GM18499 (cell line): Measurements from ENCODE around the gene KCNK3.
"Not testable (repeated sequence)": the region's sequence is repeated elsewhere in the genome, so short reads cannot be mapped to it uniquely, and the experiment has no call there.

Experiments
- ATAC-seq: cut with Tn5 transposase; IDR thresholded peaks from one replicate; pipeline ENCODE4 v1.9.1; 2021; ENCODE audit warnings: moderate number of reproducible peaks; ENCODE audit not compliant: insufficient read depth, unreplicated experiment

Gene KCNK3

DNA sequence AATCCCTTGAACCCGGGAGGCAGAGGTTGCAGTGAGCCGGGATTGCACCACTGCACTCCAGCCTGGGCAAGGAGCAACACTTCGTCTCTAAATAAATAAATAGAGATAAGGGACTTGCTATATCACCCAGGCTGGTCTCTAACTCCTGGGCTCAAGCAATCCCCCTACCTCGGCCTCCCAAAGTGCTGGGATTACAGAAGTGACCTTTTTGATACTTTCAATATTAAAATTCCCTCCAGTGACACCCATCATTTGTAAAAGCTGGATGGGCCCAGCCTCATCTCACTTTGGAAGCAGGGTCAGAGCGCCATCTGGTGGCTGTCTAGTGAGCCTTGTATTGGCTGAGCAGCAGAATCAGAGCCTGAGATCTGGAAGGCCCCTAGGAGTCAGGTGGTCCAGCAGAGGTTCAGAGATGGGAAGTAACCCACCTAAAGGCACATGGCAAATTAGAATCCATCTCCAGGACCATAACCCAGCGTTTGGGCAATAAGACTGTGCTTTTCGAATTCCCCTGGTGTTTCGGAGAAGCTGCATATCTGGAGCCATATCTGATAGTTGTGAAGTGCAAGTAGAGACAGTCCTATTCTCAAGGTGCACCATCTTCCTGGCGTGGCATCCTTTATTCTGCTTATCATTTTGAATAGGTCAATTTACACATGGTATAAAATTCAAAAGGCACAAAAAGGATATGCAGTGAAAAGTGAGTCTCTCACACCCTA, 53.2 kb downstream of the KCNK3 start:
- no peak for ATAC-seq

DNA sequence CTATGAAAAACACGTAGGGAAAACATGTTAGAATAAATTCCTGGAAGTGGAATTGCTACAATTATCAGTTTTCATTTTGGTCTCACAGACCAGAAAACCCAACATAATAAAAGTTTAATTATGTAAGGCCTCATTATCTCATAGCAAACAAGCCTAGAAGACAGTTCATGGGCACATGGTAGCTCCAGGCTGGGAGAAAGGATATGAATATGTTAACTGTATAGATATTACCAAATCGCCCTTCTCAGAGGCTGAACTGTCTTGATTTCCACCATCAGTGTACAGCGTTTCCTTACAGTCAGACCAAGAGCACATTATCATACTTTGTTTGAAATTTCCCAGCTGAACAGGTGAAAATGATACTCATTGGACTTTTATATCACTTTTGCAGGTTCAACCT, 54.4 kb downstream of the KCNK3 start:
- no peak for ATAC-seq

DNA sequence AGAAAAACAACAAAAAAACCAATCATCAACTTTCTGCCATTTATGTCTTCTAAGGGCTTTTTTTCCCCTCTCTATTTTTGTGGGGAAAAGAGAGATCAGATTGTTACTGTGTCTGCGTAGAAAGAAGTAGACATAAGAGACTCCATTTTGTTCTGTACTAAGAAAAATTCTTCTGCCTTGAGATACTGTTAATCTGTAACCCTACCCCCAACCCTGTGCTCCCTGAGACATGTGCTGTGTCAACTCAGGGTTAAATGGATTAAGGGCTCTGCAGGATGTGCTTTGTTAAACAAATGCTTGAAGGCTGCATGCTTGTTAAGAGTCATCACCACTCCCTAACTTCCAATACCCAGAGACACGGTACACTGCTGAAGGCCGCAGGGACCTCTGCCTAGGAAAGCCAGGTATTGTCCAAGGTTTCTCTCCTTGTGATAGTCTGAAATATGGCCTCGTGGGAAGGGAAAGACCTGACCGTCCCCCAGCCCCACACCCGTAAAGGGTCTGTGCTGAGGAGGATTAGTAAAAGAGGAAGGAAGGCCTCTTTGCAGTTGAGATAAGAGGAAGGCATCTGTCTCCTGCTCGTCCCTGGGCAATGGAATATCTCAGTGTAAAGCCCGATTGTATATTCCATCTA, 57.4 kb downstream of the KCNK3 start:
- ATAC-seq = not testable (repeated sequence)

DNA sequence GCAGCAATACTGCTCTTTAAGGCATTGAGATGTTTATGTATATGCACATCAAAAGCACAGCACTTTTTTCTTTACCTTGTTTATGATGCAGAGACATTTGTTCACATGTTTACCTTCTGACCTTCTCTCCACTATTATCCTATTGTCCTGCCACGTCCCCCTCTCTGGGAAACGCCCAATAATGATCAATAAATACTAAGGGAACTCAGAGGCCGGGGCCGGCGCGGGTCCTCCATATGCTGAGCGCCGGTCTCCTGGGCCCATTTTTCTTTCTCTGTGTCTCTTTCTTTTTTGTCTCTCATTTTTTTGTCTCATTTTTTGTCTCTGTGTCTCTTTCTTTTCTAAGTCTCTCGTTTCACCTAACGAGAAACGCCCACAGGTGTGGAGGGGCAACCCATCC, 57.9 kb downstream of the KCNK3 start:
- not testable (repeated sequence) for ATAC-seq

DNA sequence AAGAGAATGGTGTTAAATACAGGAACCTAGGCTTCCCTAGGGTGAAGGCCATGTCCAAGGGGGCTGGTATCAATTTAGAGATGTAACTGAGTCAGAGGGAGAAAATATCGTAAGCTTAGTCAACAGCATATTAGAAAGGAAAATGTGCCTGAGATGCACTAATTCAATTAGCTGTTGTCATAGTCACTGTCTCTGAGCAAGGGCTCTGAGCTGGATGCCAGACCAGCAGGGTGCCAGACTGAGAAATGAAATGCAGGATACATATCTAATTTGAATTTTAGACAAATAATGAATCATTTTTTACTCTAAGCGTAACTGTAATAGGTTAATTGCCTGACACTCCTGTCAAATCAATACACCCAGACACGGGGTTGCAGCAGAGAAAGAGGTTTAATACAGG, 60.1 kb downstream of the KCNK3 start:
- no peak for ATAC-seq

DNA sequence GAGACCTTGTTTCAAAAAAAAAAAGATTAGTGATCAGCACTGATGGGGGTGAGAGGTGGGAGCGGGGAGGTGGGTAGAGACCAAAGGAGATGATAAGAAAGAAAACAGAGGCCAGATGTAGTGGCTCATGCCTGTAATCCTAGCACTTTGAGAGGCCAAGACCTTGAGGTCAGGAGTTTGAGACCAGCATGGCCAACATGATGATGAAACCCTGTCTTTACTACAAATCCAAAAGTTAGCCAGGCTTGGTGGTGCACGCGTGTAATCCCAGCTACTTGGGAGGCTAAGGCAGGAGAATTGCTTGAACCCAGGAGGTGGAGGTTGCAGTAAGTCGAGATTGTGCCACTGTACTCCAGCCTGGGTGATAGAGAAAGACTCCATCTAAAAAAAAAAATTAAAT, 62.0 kb downstream of the KCNK3 start:
- no peak for ATAC-seq

DNA sequence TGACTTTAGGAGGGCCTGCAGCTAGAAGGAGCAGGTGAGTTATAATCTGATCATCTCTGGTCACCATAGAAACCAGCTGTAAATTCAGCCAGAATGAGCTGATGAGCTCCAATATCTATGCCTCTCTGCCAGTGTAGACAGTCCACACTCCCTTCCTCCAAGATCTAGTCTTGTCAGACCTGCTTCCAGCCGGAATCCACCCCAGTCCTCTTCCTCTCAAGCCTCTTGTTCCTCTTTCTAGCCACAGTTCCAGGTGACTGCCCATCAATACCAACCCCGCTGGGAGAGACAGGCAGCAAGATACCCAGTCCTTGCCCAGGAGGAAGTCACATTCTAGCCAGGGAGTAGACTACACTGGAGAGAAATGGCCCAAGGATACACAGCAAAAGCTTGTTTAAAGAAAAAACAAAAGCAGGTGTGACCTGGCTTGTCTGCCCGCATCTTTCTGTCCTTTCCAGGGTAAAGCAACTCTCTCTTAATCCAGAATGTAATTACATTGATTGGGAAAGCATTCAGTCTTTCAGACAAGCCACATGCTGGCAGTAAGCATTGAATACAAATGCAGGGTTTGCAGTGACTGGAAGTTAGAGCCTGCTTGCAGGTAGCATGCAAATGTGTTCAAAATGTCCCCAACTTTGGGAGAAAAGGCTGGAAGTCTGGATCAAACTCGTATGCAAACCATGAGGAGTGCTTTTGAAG, 62.6 kb downstream of the KCNK3 start:
- no peak for ATAC-seq

DNA sequence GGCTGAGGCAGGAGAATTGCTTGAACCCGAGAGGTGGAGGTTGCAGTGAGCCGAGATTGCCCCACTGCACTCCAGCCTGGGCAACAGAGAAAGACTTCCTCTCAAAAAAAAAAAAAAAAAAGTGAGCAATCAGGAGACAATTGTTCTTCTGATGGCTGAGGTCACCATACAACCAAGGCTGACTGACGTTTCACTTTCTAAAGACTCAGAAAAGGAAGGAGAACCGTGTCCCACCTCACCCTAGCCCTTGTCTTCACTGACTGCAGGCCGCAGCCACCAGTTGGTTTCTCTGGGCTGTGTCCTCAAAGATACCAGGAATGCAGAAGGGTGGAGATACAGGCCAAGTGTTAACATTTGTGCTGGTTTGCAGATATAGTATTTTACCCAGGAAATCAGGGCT, 63.8 kb downstream of the KCNK3 start:
- ATAC-seq = no peak

DNA sequence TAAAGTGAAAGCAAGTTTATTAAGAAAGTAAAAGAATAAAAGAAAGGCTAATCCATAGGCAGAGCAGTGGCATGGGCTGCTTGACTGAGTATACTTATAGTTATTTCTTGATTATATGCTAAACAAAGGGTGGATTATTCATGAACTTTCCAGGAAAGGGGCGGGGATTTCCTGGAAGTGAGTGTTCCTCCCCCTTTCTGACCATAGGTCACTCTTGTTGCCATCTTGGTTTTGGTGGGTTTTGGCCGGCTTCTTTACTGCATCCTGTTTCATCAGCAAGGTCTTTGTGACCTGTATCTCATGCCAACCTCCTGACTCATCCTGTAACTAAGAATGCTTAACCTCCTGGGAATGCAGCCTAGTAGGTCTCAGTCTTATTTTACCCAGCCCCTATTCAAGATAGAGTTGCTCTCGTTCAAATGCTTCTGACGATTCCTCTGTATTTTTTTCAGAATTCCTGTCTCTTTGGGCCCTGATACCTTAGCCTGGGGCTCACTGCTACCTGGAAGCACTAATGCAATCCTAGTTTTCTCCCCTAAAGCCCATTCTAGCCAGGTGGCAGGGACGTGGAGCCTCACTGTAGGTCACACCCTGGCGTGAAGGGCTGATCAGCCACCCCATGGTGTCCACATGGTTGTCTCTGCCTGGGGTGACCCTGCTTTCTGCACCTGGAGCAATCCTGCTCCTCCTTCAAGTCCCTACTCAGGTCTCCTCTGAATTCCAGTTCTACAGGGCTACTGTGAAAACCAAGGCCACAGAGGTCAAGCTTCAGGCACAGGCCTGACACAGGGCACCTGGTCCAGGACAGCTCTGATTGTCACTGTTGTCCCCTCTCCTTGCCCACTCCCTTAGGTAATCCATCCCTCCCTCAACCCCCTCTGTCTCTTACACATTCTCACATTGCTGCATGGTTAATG, 65.6 kb downstream of the KCNK3 start:
- ATAC-seq = no peak

DNA sequence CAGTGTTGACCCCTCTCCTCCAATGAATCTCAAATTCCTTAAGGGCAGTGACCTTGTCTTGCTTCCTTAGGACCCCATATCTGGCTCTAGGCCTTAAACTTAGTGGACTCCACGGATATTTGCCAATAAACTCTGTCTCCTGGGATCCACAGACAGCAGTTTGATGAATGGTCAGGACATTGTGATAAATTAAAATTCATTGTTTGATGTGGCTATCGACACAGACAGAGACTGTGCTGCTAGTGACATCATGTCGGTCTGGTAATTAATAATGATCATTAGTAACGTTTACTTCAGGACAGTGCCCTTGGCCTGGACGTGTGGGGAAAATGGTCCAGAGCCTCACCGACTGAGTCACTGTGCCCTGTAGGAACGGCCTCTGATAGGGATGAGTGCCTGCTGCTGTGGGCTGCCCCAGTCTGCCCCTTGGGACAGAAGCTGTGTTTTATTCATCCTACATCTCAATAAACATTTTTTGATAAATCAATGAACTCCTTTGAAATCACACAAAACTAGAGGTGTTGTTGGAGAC, 66.3 kb downstream of the KCNK3 start:
- no peak for ATAC-seq

DNA sequence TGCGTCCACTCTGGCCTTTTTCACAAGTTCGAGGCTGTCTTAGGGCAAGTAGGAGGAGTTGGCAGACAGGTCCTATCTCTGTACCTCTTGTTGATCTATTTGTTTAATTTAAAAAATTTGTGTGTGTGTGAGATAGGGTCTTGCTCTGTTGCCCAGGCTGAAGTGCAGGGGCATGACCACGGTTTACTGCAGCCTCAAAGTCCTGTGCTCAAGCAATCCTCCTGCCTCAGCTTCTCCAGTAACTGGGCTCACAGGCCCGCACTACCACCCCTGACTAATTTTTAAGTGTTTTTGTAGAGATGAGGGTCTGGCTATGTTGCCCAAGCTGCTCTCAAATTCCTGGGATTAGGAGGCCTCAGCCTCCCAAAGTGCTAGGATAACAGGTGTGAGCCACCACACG, 67.3 kb downstream of the KCNK3 start:
- no peak for ATAC-seq

DNA sequence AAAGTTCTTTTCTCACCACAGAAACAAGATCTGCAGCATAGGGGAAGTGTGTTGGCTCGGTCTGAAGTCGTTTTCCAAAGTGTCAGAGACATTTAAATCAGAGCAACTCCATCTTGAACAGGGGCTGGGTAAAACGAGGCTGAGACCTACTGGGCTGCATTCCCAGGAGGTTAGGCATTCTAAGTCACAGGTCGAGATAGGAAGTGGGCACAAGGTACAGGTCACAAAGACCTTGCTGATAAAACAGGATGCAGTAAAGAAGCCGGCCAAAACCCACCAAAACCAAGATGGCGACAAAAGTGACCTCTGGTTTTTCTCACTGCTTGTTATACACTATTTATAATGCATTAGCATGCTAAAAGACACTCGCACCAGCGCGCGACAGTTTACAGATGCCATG, 68.5 kb downstream of the KCNK3 start:
- not testable (repeated sequence) for ATAC-seq

DNA sequence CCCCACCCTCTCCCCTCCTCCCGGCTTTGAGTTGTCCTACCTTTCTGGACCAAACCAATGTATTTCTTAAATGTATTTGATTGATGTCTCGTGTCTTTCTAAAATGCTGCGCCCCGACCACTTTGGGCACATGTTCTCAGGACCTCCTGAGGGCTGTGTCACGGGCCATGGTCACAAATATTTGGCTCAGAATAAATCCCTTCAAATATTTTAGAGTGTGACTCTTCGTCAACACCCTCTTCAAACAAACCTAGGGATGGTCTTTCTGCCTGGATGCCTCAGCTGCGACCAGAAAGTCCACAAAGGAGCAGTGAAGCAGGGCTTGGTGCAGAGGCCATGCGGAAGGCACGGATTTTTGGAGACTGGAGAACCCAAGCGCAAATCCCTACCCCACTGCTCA, 70.5 kb downstream of the KCNK3 start:
- no peak for ATAC-seq

DNA sequence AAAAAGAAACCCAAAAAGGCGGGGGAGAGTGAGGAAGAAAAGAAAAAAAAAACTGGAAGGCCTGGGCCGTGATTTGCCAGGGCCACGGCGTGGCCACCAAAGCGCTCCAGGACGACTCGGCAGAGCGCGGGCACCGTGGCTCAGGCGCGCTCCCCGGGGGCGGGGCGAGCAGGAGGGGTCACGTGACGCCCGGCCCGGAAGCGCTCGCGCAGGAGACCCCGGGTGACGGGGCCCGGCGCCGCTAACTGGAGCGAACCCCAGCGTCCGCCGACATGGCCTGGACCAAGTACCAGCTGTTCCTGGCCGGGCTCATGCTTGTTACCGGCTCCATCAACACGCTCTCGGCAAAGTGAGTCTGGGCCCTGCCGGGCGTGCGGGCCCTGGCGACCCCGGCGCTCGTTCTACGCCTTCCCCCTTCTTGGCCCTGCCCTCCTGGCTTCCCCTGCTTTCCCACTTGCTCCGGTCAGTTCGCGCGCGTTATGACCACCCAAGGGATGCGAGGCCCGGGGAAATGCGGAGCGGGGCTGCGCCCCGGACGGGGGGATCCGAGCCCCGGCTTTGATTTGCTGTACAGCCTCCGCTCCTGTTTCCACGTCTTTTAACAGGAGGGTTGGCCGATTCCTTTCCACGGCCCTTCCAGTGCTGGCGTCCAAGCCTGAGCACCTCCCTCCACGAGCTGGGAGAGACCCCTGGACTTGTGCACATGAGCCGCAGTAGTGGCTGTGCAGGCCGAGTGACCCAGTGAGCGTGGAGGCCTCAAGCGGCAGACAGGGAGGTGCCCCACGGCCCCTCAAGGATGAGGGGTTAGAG, 71.8 kb downstream of the KCNK3 start, which contains the start of gene SLC35F6:
Gene SLC35F6 (plus strand): TSS at position 207 of the 810 bp plus-strand sequence. CDS start 66 bp downstream, at position 273.
- ATAC-seq = no peak

DNA sequence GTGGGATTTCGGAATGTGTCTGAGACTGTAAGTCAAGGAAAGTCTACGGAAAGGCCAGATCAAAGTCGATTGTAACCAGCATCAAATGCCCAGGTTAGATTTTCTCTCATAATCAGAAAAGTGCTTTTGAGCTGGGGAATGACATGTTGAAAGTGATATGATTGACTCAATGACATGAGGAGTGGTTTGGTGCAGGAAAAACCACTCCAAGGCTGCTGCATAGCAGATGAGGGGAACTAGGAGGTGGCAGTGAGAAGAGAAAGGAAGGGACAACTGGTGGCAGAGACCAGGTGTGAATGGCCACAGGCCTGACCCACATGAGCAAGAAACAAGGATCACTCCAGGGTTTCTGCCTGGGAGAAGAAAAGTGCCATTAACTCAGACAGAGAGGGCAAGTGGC, 72.4 kb downstream of the KCNK3 start:
- ATAC-seq = no peak

DNA sequence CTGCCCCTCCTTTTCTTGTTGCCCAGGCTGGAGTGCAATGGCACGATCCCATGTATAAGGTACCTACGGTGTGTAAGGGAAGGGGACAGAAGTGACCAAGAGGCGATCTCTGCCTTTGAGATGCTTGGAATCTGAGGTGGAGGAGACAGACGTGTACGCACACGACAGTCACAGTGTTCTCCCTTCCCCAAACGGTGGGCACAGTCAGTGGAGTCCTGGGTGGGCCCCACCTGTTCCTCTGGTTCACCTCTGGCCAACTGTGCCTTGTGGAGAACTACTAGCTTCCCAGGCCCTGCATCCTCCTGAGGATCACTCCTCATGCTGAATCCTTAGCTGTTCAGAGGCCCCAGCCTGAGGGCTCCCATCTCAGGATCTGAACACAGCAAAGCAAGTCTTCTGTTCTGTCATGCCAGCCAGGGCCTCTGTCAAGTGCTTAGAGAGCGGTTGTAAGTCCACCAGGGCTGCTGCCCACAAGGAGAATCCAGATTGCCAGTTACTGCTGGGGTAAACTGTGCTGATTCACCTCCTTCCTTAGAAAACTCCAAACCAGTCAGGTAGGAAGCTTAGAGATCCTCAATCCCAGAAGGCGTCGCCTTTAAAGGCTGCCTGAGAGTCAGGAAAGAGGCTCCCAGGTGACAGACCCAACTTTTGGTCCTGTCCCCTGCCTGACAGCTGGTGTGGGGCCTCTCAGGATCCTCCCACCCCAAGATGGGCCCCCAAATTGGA, 73.1 kb downstream of the KCNK3 start:
- ATAC-seq = no peak

DNA sequence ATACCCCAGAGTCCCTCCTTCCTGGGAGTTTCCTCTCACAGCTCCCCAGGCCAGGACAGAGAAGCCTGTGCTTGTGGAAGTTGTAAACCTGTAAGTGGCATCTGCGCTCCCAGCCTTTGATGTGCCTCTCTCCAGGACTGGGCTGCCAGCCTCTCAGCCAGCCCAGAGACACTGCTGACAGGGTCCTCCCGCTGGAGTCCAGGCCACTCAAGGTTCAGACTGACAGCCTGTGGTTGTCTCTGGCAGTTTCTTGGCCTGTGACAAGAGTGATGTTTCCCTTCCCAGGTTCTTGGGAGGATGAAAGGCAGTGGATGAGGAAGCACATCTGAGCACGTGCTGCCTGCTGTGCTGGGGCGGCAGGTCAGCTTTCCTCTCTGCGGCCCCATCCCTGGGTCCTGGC, 74.6 kb downstream of the KCNK3 start:
- ATAC-seq = no peak

DNA sequence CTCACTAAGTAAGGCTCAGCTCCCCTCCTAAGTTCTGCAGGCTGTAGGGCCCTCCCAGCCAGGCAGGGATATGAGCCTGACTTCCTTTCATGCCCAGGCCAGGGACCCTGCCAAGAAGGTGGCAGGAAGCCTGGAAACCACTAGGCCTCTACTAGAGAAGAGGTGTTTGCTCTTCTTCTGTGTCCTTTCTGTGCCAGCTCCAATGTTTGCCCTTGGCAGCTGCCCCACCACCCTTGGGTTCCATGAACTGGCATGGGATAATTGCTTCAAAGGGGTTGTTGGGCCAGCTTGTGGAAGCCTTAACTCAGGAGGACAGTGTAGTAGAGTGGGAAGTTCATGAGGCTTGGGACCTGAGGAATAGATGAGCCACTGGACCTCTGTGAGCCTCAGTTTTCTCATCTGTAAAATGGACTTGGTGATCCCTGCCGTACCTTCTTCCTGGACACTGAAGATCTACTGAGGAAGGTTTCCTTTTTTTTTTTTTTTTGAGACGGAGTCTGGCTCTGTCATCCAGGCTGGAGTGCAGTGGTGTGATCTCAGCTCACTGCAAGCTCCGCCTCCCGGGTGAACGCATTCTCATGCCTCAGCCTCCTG, 75.5 kb downstream of the KCNK3 start:
- no peak for ATAC-seq

DNA sequence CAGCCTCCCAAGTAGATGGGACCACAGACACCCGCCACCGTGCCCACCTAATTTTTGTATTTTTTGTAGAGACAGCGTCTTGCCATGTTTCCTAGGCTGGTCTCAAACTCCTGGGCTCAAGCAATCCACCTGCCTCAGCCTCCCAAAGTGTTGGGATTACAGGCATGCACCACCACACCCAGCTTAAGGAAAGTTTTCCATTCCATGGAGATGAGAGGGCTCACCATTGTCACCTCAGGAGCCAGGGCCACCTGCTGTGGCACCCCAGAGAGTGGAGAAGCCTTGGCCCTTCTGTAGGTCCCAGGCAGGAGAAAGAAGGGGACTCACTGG, 76.2 kb downstream of the KCNK3 start:
- ATAC-seq = no peak
